Frontal cortex (tissue), 4 donors: ENCODE data around the gene LIPG. TPM values are rescaled to one million over a fixed set of nuclear protein-coding genes. Genes with fewer than 3 reads are reported as not detected.

Source experiments
- DNase-seq, 2 donors: peaks; one replicate each; pipeline ENCODE4 v3.0.0; 2012; ENCODE audit warnings: low spot score in 2 of 2
- FAIRE-seq: peaks from 2 replicates; lab custom pipeline; 2012; peaks lifted over from hg19 to GRCh38; lab: Jason Lieb, UNC
- total RNA-seq: library from RNA; depleted of rRNA; stranded (reverse); fragments of >200 nt; gene quantifications from one replicate; pipeline ENCODE4 v1.2.3, GENCODE V29; 2014
- donor health status: control.
- donor health status: control.
- donor health status: control.

Gene LIPG
- total RNA-seq, 1 donor from 2014 or later = 10.2 TPM

DNA sequence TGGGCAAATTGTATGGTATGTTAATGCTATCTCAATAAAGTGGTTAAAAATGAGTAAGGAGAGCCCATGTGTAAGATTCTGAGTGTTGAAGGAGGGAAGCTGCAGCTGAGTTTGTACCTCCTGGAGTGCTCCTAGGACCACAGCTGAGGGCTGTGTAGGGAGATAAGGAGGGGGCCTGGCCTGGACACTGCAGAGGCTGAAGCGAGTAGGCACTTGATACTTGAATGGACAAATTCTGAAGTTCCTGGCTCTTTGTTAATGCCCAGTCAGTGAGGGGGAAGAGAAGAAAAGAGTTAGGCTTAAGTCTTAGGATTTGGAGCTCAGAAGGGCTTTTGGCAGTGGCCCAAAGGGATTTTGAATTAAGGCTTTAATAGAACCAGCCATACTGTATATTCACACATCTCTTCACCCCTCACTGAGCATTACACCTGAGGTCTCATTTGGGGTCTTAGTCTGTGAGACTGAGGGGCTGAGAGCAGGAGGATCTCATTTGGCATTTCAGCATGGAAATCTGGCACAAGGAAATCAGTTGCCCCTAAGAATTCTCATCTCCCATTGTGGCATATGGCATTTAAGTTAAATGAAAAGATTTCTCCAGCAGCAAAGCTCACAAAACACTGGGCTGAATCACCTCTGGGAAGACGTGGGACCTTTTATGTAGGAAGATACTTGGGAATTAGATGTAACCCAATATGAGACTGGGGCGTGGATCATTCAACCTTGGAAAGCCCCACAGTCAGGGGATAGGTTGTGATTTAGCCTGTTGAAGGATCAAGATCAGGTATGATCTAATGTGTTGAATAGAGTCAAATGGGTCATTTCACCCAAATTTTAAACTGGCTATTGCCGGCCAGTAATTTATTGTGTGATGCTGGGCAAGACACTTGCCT is 46.8 kb downstream of the LIPG start:
- no peak for FAIRE-seq

DNA sequence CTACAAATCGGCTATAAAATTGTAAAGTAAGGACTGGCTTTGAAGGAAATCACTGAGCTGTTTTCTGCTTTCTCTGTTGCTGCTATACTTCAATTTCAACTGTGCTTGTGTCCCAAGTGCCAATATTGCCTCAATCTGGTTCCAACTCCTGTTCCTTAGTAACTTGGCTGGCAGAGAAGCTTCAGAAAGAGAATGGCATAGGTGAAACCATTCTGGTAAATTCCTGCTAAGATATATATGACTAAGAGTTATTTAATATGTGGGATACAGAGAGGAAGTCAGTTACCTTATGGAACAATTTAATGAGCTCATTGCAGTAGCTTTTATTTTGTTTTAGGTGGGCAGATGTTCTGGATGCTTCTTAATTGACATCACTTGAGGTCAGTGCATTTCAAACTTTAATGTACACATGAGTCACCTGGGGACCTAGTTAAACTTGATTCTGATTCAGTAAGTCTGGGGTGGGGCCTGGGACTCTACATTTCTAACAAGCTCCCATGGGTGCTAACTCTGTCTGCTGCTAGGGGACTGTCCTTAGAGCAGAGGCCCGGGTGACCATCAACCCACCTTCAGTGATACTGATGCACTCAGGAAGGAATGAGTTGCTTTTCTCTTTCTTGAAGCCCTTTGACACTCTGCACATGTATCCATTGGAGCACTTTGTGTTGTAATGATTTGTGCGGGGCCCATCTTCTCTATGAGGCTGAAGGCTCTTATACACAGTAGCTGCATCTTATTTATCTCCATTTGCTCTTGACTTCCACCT is 47.6 kb downstream of the LIPG start:
- DNase-seq (no peak), FAIRE-seq (no peak)

More for the DNA sequence above, 46.8 kb downstream of the LIPG start:
- no peak for DNase-seq

GRCh38 chr18:49610022-49610445 is 48.2 kb downstream of the LIPG start:
- DNase-seq = no peak
- FAIRE-seq = no peak

- FAIRE-seq (no peak), DNase-seq (no peak)
These were observed 49.5 kb downstream of the LIPG start for GRCh38 chr18:49611316-49611715.

- DNase-seq (no peak), FAIRE-seq (no peak)
These were observed 50.7 kb downstream of the LIPG start for GRCh38 chr18:49612515-49613033.

- FAIRE-seq = no peak
These were observed 51.3 kb downstream of the LIPG start for GRCh38 chr18:49613141-49613640.

GRCh38 chr18:49613641-49614151 is 51.8 kb downstream of the LIPG start:
- DNase-seq (no peak), FAIRE-seq (no peak)

More at GRCh38 chr18:49613141-49613640, 51.3 kb downstream of the LIPG start:
- DNase-seq = no peak

DNA sequence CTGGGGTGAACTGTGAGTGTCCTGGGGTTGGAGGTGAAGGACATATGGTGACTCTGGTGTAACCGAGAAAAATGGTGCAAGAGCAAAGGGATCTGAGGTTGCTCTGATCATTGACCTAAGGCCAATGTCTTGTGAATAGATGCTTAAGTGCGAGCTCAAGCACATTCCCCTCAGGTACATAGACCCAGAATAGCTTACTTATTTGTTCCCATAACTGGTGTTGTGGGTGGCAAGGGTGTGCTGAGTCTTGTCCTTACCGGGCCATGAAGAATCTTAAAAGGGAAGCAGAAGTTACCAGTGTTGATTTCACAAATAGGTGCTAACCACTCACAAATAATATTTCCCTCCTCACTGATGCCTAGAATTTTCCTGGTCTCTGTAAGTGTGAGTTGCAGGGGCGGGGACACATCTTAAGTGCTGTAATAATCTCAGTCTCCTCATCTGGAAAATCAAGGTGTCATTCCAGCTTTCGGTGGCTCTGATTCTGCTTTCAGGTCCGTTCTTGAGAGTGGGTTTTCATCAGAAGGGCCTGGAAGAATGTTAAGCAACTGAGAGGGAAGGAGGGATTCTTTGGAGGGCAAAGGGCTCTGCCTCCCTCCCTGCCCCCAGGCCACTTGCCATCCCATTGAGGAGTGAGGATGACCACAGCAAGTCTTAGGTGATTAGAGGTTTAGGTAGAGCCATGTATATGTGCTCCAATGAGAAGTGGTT is 54.9 kb downstream of the LIPG start:
- DNase-seq = no peak
- no peak for FAIRE-seq

DNA sequence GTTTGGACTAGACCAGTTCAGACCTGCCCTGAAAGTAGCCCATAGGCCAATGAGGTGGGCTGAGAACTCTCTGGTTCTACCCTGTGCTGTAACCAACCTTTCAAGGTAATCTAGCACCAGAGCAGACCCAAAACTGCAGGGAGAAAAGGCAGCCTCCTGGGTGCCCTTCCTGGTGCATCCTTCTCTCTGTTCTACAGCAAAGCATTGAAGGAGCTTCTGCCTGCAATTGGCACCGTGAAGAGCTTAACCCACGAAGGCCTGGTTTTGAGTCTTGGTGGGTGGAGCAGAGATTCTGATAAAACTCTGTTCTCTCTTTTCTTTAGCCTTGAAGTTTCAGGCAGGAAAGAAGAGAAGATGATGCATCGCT is 55.5 kb downstream of the LIPG start:
- no peak for FAIRE-seq
- no peak for DNase-seq

DNA sequence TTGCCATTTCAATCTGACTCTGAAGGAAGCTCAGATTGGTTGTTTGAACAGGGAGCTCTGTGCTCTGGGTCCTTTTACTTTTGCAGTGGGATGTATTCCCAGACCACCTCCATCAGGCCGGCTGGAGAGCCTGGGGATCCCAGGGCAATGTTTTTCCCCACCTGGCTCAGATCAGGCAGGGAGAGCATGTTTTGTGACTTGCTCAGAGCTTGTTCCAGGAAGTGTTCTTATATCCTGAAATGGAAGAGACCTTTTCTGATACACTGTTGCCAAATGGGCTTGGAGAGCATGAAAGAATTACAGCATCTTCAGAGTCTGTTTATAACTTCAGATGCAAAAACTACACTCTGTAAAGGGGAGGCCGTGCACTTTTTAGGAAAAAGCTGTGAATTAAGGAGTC is 56.0 kb downstream of the LIPG start:
- no peak for FAIRE-seq
- DNase-seq = no peak

- DNase-seq (no peak), FAIRE-seq (no peak)
These were observed 57.2 kb downstream of the LIPG start for GRCh38 chr18:49618742-49619681.

DNA sequence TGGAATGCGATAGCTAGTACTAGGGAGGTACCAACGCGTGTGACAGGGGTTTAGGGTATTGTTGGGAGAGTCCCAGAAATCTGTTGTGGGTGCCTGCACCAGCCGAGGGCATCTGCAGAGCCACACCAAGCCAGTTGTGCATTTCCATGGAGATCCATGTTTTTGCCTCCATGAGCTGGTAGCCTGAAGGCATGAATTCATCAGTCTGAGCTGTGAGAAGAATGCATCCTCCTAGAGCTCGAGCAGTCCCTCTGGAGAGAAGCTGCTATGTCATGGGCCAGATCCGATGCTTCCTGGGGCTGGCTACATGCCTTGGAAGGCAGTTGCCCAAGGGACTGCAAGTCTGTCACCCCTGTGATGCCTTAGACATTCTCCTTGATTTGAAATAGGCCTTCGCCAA is 57.9 kb downstream of the LIPG start:
- DNase-seq = no peak
- FAIRE-seq = no peak

DNA sequence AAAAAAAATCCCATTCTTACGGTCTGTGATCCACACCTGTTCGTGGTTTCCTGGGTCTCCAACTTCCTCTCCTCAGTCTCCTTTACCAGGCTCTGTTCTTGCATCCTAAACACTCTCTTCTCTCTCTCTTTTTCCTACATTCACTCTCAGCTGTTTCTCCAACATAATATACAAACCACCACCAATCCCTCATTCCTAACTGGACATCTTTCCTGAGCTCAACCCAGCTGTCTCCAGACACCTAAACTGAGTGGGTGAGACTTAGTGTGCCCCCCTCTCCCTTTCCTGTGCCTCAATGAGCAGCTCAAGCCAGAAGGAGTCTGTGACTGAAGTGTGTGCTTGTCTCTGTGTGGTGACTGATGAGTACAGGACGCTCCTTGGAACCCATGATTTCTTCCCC is 59.4 kb downstream of the LIPG start:
- DNase-seq (no peak), FAIRE-seq (no peak)

DNA sequence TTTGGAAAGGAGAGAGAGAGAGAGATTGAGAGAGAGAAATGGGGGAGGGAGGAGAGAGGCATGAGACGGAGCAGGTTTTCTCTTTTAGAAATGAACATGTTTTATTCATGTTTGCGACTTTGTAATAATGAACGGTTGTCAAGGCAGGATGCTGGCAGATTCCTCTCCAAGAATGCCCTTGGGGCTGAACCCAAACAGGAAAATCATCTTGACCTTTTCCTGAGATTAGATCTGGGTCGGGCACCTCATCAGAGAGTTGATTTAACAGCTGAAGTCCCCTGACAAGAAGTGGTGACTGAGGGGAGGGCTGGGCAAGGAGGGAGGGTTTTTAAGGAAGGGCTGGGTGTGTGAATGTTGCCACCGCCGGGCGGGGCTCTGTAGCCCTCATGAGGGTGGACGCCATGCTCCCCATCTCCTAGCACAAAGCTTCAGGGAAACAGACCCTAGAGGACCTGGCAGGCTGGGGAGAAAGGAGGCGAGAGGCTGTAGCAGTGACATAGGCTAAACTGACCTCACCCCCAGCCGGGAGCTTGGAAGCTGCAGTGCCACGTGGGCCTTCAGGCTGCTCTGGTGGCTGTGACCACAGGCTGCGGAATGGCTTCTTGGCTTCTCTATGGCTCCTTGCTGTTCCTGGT is 60.0 kb downstream of the LIPG start:
- no peak for FAIRE-seq
- no peak for DNase-seq

- FAIRE-seq = no peak
- DNase-seq = no peak
These were observed 61.7 kb downstream of the LIPG start for GRCh38 chr18:49623571-49623970.

DNA sequence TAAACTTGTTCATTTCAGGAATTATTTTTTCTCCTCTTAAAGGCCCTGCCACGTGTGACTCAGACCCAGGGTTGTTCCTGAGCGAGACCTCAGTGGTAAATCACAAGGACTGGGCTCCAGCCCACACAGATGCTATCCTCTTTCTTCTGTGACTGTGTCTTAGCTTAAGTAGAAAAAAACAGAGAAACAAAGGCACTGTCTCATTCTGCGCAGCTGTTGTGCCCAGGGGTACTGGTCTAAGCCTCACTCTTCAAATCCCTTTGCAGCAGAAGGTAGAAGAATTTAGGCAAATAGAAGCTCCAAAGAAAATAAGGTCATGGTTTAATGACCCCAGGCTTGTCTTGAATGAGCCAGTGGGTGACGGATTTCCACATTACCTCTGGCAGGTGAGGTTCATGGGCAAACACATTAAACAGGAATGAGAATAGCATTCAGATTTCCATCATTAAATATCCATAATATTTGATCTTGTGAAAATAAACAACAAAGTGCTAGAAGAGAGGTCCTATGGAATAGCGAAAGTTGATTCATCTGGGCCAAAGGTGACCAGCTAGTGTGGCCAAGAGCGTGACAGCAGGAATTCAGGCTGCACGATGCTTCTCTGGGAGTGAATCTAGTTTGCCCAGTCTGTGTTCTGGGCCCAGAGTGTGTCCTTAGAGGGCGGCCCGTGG is 63.3 kb downstream of the LIPG start:
- no peak for DNase-seq
- no peak for FAIRE-seq

- FAIRE-seq (no peak), DNase-seq (no peak)
These were observed 65.1 kb downstream of the LIPG start for GRCh38 chr18:49626842-49627467.
